Measurements from ENCODE around the gene HS1BP3. TPM values are rescaled to one million over a fixed set of nuclear protein-coding genes. Genes with fewer than 3 reads are reported as not detected.

HS1BP3 gene
- total RNA-seq, 1 donor from 2014 or later = 14.4 TPM

GRCh38 chr2:20674309-20674965 is 23.5 kb upstream of the HS1BP3 start:
- no peak for TF ChIP-seq CTCF (conservative IDR thresholded peaks at IDR 0.05; ENCODE audit: low read depth, low read length)

DNA sequence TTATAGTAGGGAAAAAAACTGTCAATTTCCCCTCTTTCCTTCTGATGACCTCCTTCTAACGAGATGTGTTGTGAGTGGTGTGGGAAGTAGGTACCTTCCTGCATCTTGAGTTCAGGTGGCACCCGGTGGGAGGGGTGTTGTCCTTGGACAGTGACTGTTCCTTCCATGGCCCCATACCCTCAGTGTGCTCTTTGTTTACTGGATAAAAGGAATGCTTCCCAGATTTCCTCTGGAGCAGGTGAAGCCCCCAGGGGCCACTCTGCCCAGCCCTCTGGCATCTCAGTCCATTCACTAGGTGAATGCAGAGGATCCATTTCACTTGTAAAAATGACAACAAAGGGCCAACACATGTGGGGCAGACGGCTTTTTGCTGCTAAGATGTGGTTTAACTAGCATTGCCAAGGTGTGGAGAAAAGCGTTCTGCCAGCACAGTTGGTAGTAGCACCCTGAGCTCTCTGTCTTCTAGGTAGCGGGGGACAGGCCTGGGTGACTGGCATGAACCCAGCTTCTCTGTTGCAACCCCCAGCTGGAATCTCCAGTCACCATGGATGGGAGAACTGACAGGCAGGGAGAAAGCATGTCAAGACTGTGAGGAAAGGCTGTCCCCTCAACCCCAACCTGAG is 22.9 kb upstream of the HS1BP3 start:
- no peak for DNase-seq (ENCODE audit: low read depth)
- no peak for TF ChIP-seq CTCF (conservative IDR thresholded peaks at IDR 0.05; ENCODE audit: low read depth, low read length)
- no peak overlapping the region for H3K4me3 ChIP-seq (ENCODE audit: low read depth, low read length)

More at GRCh38 chr2:20674309-20674965, 23.5 kb upstream of the HS1BP3 start:
- H3K4me3 ChIP-seq (ENCODE audit: low read depth, low read length) = no peak overlapping the region
- DNase-seq (ENCODE audit: low read depth) = no peak

- no peak overlapping the region for H3K4me3 ChIP-seq (ENCODE audit: low read depth, low read length)
- no peak for TF ChIP-seq CTCF (conservative IDR thresholded peaks at IDR 0.05; ENCODE audit: low read depth, low read length)
- no peak for DNase-seq (ENCODE audit: low read depth)
Measured at GRCh38 chr2:20672201-20672951, 21.5 kb upstream of the HS1BP3 start.

GRCh38 chr2:20671736-20672080 is 20.8 kb upstream of the HS1BP3 start:
- no peak for DNase-seq (ENCODE audit: low read depth)
- H3K4me3 ChIP-seq (ENCODE audit: low read depth, low read length) = no peak overlapping the region
- no peak for TF ChIP-seq CTCF (conservative IDR thresholded peaks at IDR 0.05; ENCODE audit: low read depth, low read length)

- no peak overlapping the region for H3K4me3 ChIP-seq (ENCODE audit: low read depth, low read length)
- no peak for DNase-seq (ENCODE audit: low read depth)
- TF ChIP-seq CTCF (conservative IDR thresholded peaks at IDR 0.05; ENCODE audit: low read depth, low read length) = no peak
Measured at GRCh38 chr2:20671036-20671735, 20.3 kb upstream of the HS1BP3 start.

DNA sequence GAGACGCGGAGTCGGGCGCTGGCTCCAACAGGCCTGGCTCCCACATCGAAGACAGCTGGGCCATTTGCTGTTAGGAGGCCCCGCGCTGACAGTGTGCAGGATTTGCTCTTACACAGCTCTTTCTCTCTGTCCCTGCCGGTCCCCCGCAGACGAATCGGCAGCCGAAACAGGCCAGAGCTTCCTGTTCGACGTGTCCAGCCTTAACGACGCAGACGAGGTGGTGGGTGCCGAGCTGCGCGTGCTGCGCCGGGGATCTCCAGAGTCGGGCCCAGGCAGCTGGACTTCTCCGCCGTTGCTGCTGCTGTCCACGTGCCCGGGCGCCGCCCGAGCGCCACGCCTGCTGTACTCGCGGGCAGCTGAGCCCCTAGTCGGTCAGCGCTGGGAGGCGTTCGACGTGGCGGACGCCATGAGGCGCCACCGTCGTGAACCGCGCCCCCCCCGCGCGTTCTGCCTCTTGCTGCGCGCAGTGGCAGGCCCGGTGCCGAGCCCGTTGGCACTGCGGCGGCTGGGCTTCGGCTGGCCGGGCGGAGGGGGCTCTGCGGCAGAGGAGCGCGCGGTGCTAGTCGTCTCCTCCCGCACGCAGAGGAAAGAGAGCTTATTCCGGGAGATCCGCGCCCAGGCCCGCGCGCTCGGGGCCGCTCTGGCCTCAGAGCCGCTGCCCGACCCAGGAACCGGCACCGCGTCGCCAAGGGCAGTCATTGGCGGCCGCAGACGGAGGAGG is 19.6 kb upstream of the HS1BP3 start:
- DNase-seq (ENCODE audit: low read depth) = no peak
- H3K4me3 ChIP-seq (ENCODE audit: low read depth, low read length) = no peak overlapping the region
- no peak for TF ChIP-seq CTCF (conservative IDR thresholded peaks at IDR 0.05; ENCODE audit: low read depth, low read length)
